T-helper 9 cell (primary cell): ENCODE results near the gene CENPO.

Experiments
- DNase-seq: peaks from one replicate; pipeline ENCODE4 v3.0.0-alpha.2; 2020
- total RNA-seq, 2 donors: gene quantifications; one replicate each; lab custom pipeline; 2026; lab: John Stamatoyannopoulos, UW

The CENPO gene
- 3.6 to 7.9 reads per million in 2 donors for total RNA-seq

GRCh38 chr2:24792874-24793760 is at the start of gene CENPO, which contains the start of gene PTRHD1:
TSS of gene CENPO (plus strand) at chr2:24793425. CDS start at chr2:24793920, 495 bp downstream.
TSS of gene PTRHD1 (minus strand) at chr2:24793391. CDS start at chr2:24793377, 14 bp downstream.
- DNase-seq = peak; percentile 89

- no peak for DNase-seq
These were observed 49.3 kb upstream of the CENPO start for GRCh38 chr2:24743924-24744323.

- no peak for DNase-seq
These were observed 48.9 kb upstream of the CENPO start for GRCh38 chr2:24744356-24744755.

GRCh38 chr2:24745825-24746224 is 47.4 kb upstream of the CENPO start:
- DNase-seq = no peak

GRCh38 chr2:24747299-24747698 is 45.9 kb upstream of the CENPO start:
- no peak for DNase-seq

- no peak for DNase-seq
These were observed 44.0 kb upstream of the CENPO start for GRCh38 chr2:24749069-24749691.

- no peak for DNase-seq
These were observed 38.1 kb upstream of the CENPO start for GRCh38 chr2:24754985-24755705.

- no peak for DNase-seq
These were observed 36.4 kb upstream of the CENPO start for GRCh38 chr2:24756789-24757188.

GRCh38 chr2:24761866-24762265 is 31.4 kb upstream of the CENPO start:
- no peak for DNase-seq

GRCh38 chr2:24762518-24762917 is 30.7 kb upstream of the CENPO start:
- no peak for DNase-seq

GRCh38 chr2:24763843-24764242 is 29.4 kb upstream of the CENPO start:
- no peak for DNase-seq

GRCh38 chr2:24766609-24767008 is 26.6 kb upstream of the CENPO start:
- DNase-seq = no peak

GRCh38 chr2:24768013-24768412 is 25.2 kb upstream of the CENPO start:
- no peak for DNase-seq

- DNase-seq = no peak
These were observed 24.6 kb upstream of the CENPO start for GRCh38 chr2:24768601-24769000.

- no peak for DNase-seq
These were observed 22.2 kb upstream of the CENPO start for GRCh38 chr2:24771061-24771460.

GRCh38 chr2:24771764-24772586 is 21.2 kb upstream of the CENPO start:
- no peak for DNase-seq

- no peak for DNase-seq
These were observed 18.9 kb upstream of the CENPO start for GRCh38 chr2:24774373-24774772.

- DNase-seq = no peak
These were observed 14.1 kb upstream of the CENPO start for GRCh38 chr2:24779116-24779515.

- no peak for DNase-seq
These were observed 9.6 kb upstream of the CENPO start for GRCh38 chr2:24783641-24784040.

GRCh38 chr2:24785671-24786321 is 7.4 kb upstream of the CENPO start:
- DNase-seq = no peak

- no peak for DNase-seq
These were observed 5.7 kb upstream of the CENPO start for GRCh38 chr2:24787532-24787931.

GRCh38 chr2:24788816-24789215 is 4.4 kb upstream of the CENPO start:
- no peak for DNase-seq
